GM13977 (cell line): Measurements from ENCODE around the gene VAPA.

Experiments
- DNase-seq: peaks from one replicate; pipeline ENCODE4 v3.0.0; 2012; ENCODE audit warnings: low spot score
- CTCF ChIP-seq: IDR thresholded peaks from 2 replicates; pipeline ENCODE4 v1.5.1; 2012; ENCODE audit warnings: mild to moderate bottlenecking, control low read depth; ENCODE audit not compliant: insufficient read depth; ENCODE audit errors: extremely low read depth, missing control alignments
- in situ Hi-C: fragments of 300-500 bp; cut with MboI; formaldehyde crosslinking; loops from one replicate; pipeline ENCODE4 v1.12.0; 2022; ENCODE audit warnings: low sequenced_read_pairs, low pct_unique_long_range_greater_than_20kb, mixed read lengths, inconsistent platforms; ENCODE audit not compliant: unreplicated experiment

VAPA gene

GRCh38 chr18:9876867-9877654 lies 36.8 kb upstream of the VAPA start:
- no peak for DNase-seq
- TF ChIP-seq CTCF = no peak
- in situ Hi-C loops = no loop called here

GRCh38 chr18:9877655-9878014 lies 36.2 kb upstream of the VAPA start:
- DNase-seq = no peak
- in situ Hi-C loops = no loop called here
- TF ChIP-seq CTCF = no peak

GRCh38 chr18:9878095-9878494 lies 35.7 kb upstream of the VAPA start:
- in situ Hi-C loops = no loop called here
- no peak for TF ChIP-seq CTCF

GRCh38 chr18:9878783-9879242 lies 35.0 kb upstream of the VAPA start:
- DNase-seq = no peak
- TF ChIP-seq CTCF = no peak
- in situ Hi-C loops = no loop called here

More at GRCh38 chr18:9878095-9878494, 35.7 kb upstream of the VAPA start:
- no peak for DNase-seq

GRCh38 chr18:9884090-9884489 lies 29.7 kb upstream of the VAPA start:
- no peak for DNase-seq
- in situ Hi-C loops = no loop called here
- no peak for TF ChIP-seq CTCF

GRCh38 chr18:9884532-9885140 lies 29.2 kb upstream of the VAPA start:
- DNase-seq = no peak
- in situ Hi-C loops = no loop called here
- TF ChIP-seq CTCF = no peak
